GM12892 (cell line): ENCODE measurements around the gene AHNAK2.
"Not testable (repeated sequence)": the region's sequence is repeated elsewhere in the genome, so short reads cannot be mapped to it uniquely, and the experiment has no call there.

ENCODE experiments used
- DNase-seq: peaks from one replicate; pipeline ENCODE4 v3.0.0; 2011; ENCODE audit not compliant: insufficient read length
- FAIRE-seq: peaks from 2 replicates; lab custom pipeline; 2011; peaks lifted over from hg19 to GRCh38; lab: Jason Lieb, UNC
- POLR2A ChIP-seq: IDR thresholded peaks from 2 replicates; pipeline ENCODE4 v1.6.1; 2011; ENCODE audit warnings: low read depth, low read length, control low read depth
- POLR2AphosphoS5 ChIP-seq: IDR thresholded peaks from 2 replicates; pipeline ENCODE4 v1.6.1; 2011; ENCODE audit warnings: low read depth, low read length, control low read depth
- TAF1 ChIP-seq: IDR thresholded peaks from 2 replicates; pipeline ENCODE4 v1.6.1; 2011; ENCODE audit warnings: low read depth, mild to moderate bottlenecking, control low read depth, low read length, borderline replicate concordance

AHNAK2 gene

GRCh38 chr14:104953896-104954656 is 24.1 kb downstream of the AHNAK2 start:
- FAIRE-seq (no peak), DNase-seq (no peak)
- no peak for TF ChIP-seq POLR2AphosphoS5
- no peak for TF ChIP-seq TAF1
- TF ChIP-seq POLR2A: no peak

GRCh38 chr14:104953097-104953496 is 25.1 kb downstream of the AHNAK2 start:
- no peak for TF ChIP-seq POLR2AphosphoS5
- TF ChIP-seq TAF1: no peak
- TF ChIP-seq POLR2A: no peak
- FAIRE-seq: no peak
- DNase-seq: no peak

GRCh38 chr14:104951863-104952657 is 26.1 kb downstream of the AHNAK2 start:
- not testable (repeated sequence) for FAIRE-seq, DNase-seq

GRCh38 chr14:104950701-104951100 is 27.5 kb downstream of the AHNAK2 start:
- FAIRE-seq, DNase-seq: not testable (repeated sequence)

- DNase-seq (no peak), FAIRE-seq (no peak)
- TF ChIP-seq POLR2AphosphoS5: no peak
These were observed 28.2 kb downstream of the AHNAK2 start for GRCh38 chr14:104950021-104950420.

GRCh38 chr14:104949406-104949955 is 28.7 kb downstream of the AHNAK2 start:
- DNase-seq, FAIRE-seq: not testable (repeated sequence)

- FAIRE-seq (no peak), DNase-seq (no peak)
- TF ChIP-seq POLR2AphosphoS5 (no peak), TAF1 (no peak), POLR2A (no peak)
These were observed 29.5 kb downstream of the AHNAK2 start for GRCh38 chr14:104948736-104949031.

GRCh38 chr14:104947881-104948735 is 30.1 kb downstream of the AHNAK2 start:
- DNase-seq, FAIRE-seq: not testable (repeated sequence)

GRCh38 chr14:104947201-104947600 is 31.0 kb downstream of the AHNAK2 start:
- not testable (repeated sequence) for FAIRE-seq

GRCh38 chr14:104945986-104946965 is 31.9 kb downstream of the AHNAK2 start:
- not testable (repeated sequence) for FAIRE-seq, DNase-seq

More at GRCh38 chr14:104947201-104947600, 31.0 kb downstream of the AHNAK2 start:
- not testable (repeated sequence) for DNase-seq

GRCh38 chr14:104945266-104945665 is 32.9 kb downstream of the AHNAK2 start:
- DNase-seq, FAIRE-seq: not testable (repeated sequence)

GRCh38 chr14:104944436-104945205 is 33.6 kb downstream of the AHNAK2 start:
- DNase-seq, FAIRE-seq: not testable (repeated sequence)

GRCh38 chr14:104944016-104944308 is 34.2 kb downstream of the AHNAK2 start:
- not testable (repeated sequence) for FAIRE-seq, DNase-seq

- not testable (repeated sequence) for FAIRE-seq, DNase-seq
These were observed 34.8 kb downstream of the AHNAK2 start for GRCh38 chr14:104943216-104944015.
